ENCODE measurements around the gene EMX2. TPM values are rescaled to one million over a fixed set of nuclear protein-coding genes. Genes with fewer than 3 reads are reported as not detected.
A peak's percentile ranks its signal among the peaks of the same experiment; 100 is the strongest.

EMX2 gene
- total RNA-seq = 1 to 10 TPM in 1 of 4 donors, under 1 TPM in 3; 0.22 to 1.2 (median 0.82) TPM
- 1.00 TPM for polyA plus RNA-seq
- long read RNA-seq, donor 1, partial matches to known transcripts = 0 of 1 reads
- long read RNA-seq, donor 1, other reads (novel, unspliced or antisense) = 0 of 1 reads
- long read RNA-seq, donor 2 = 0 reads
- long read RNA-seq, donor 3 = 0 reads
- long read RNA-seq, donor 4 = 0 reads

DNA sequence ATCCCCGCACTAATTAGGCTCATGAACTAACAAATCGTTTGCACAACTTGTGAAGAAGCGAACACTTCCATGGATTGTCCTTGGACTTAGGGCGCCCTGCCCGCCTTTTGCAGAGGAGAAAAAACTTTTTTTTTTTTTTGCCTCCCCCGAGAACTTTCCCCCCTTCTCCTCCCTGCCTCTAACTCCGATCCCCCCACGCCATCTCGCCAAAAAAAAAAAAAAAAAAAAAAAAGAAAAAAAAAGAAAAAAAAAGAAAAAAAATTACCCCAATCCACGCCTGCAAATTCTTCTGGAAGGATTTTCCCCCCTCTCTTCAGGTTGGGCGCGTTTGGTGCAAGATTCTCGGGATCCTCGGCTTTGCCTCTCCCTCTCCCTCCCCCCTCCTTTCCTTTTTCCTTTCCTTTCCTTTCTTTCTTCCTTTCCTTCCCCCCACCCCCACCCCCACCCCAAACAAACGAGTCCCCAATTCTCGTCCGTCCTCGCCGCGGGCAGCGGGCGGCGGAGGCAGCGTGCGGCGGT lies at the start of gene EMX2:
TSS of gene EMX2 (plus strand) at position 41 of the 519 bp plus-strand sequence. CDS start 522 bp downstream, outside the sequence.
- Histone ChIP-seq H3K27ac (ENCODE audit: low read length) (no peak within 1 kb of the TSS), H3K27me3 (ENCODE audit: control insufficient read depth, insufficient read depth) (no peaks in the 10 kb centered on the region), H3K4me1 (ENCODE audit: control insufficient read depth, insufficient read depth, low read length) (no peaks in the 10 kb centered on the region), H3K9me3 (ENCODE audit: control insufficient read depth, low read length) (no peaks in the 10 kb centered on the region), H3K4me3 (ENCODE audit: low read length) (peak within 1 kb of the TSS; percentile 39)
- WGBS = 6% methylated on average over 26 of the region's 26 CpGs
- intact Hi-C loops (cut with DNase I) = loop anchor here in 1 of 4 donors (5.0 kb wide), 1 partner anchor 700 kb away; no protein-coding TSS in a partner anchor
- ATAC-seq (no peak), DNase-seq (no peak)

DNA sequence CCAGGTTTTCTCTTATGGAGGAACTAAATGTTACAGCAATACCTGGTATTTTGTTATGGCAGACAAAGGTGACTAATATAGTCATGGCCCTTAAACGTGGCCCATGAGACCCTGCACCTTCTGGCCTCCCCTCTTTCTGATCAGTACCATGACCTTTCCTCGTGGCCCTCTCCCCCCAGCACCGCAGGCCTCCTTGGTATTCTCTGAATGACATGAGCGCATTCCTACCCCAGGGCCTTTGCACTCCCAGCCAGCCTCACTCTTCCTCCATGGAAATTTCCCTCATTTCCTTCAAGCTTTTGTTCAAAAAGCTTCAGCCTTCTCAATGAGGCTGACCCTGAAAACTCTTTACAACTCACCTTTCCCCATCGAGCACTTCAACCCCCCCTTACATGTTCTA lies 46.5 kb upstream of the EMX2 start:
- DNase-seq (no peak), ATAC-seq (no peak)
- WGBS = 53% methylated on average over 5 of the region's 5 CpGs
- intact Hi-C loops (cut with DNase I) = loop anchor here in 3 of 4 donors (5.0 to 10.0 kb wide), 2 partner anchors 746 to 929 kb away; no protein-coding TSS in a partner anchor
- Histone ChIP-seq H3K27me3 (ENCODE audit: control insufficient read depth, insufficient read depth) (no peaks in the 10 kb centered on the region), H3K9me3 (ENCODE audit: control insufficient read depth, low read length) (no peaks in the 10 kb centered on the region), H3K4me3 (ENCODE audit: low read length) (no peak overlapping the region), H3K4me1 (ENCODE audit: control insufficient read depth, insufficient read depth, low read length) (no peaks in the 10 kb centered on the region), H3K27ac (ENCODE audit: low read length) (no peak overlapping the region)

DNA sequence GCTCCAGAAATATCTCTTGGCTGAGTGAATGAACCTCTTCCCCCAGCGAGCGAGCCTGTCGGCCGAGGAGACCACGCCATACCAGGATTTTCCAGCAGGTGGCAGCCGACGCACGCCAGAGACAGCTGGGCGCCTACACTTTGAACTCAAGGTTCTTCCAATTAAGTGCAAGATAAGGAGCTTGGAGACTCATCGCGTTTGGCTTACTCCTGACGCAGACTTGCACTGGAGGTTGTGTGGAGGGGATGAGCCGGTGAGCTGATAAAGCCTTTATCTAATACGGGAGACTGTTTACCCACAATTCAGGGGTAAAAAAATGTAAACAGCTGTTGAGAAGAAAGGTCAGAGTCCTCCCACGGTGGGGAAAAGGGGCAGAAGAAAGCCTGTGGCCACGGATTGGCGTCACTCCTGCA lies 45.9 kb upstream of the EMX2 start:
- H3K4me3 ChIP-seq (ENCODE audit: low read length) = no peak overlapping the region
- H3K27me3 ChIP-seq (ENCODE audit: control insufficient read depth, insufficient read depth) = no peaks in the 10 kb centered on the region
- H3K27ac ChIP-seq (ENCODE audit: low read length) = no peak overlapping the region
- 4% methylated on average over 17 of the region's 17 CpGs for WGBS
- intact Hi-C loops (cut with DNase I) = loop anchor here in 3 of 4 donors (5.0 to 10.0 kb wide), 2 partner anchors 746 to 928 kb away; no protein-coding TSS in a partner anchor
- ATAC-seq = peak; percentile 88 to 89
- no peaks in the 10 kb centered on the region for H3K9me3 ChIP-seq (ENCODE audit: control insufficient read depth, low read length)
- DNase-seq = peak; percentile 66 to 91 (median 89)
- H3K4me1 ChIP-seq (ENCODE audit: control insufficient read depth, insufficient read depth, low read length) = no peaks in the 10 kb centered on the region

DNA sequence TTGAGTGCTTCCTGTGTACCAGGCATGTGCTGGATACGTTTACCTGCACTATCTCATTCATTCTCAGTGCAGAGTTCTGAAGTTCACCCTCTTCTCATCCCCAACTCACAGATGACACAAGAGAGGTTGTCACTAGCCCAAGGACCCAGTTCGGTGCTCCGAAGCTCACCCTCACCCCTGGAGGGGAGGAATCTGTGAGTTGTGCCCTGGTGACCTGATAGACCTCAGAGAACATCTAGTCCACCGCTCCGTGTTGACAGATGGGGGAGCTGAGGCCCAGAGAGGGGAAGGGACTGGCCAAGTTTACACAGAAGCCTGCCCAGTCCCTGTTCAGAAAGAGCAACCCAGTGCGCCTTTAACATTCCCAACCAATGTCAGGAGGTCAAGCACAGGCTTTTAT lies 44.8 kb upstream of the EMX2 start:
- Histone ChIP-seq H3K4me3 (ENCODE audit: low read length) (no peak overlapping the region), H3K27me3 (ENCODE audit: control insufficient read depth, insufficient read depth) (no peaks in the 10 kb centered on the region), H3K4me1 (ENCODE audit: control insufficient read depth, insufficient read depth, low read length) (no peaks in the 10 kb centered on the region), H3K27ac (ENCODE audit: low read length) (no peak overlapping the region), H3K9me3 (ENCODE audit: control insufficient read depth, low read length) (no peaks in the 10 kb centered on the region)
- DNase-seq (no peak), ATAC-seq (no peak)
- WGBS = 67% methylated on average over 6 of the region's 6 CpGs
- intact Hi-C loops (cut with DNase I) = loop anchor here (2.0 to 10.0 kb wide), 3 partner anchors 743 to 927 kb away; no protein-coding TSS in a partner anchor

DNA sequence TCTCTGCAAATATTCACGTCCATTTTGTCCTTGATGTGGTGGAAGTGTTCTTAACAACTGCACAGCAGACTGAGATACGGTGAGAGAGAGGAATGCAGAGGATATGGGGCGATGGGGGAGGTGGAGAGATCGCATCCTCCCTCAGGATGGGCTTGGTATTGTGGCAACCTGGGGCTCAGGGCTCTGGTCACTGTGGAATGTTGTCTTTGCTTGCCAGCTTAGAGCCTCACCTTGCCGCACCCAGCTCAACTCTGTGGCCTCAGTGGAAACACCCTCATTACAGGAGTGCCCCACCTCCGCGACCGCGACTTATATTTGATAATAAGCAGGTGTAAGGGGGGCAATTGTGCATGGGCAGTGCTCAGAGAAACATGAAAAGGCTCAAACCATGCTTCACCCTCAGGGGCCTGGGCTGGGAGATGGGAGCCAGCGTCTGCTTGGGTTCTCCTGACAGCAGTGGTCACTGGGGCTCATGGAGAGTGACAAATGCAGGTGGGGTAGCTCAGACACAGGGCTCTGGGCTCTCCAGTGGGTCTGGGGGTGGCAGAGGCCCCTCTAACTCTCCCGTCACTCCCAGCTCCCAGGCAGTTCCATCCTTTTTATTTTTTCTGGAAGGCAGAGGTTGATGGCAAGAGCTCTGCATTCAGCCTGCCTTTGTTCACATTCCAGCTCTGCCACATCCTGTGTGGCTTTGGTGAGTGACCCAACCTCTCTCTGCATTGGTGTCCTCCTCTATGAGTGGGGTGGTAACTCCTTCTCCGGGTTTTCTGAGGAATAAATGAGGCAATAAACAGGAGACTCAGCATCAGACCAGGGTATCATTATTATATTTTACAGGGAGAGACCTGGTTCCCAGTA lies 43.1 kb upstream of the EMX2 start:
- 77% methylated on average over 12 of the region's 12 CpGs for WGBS
- Histone ChIP-seq H3K27me3 (ENCODE audit: control insufficient read depth, insufficient read depth) (no peaks in the 10 kb centered on the region), H3K9me3 (ENCODE audit: control insufficient read depth, low read length) (no peaks in the 10 kb centered on the region), H3K4me1 (ENCODE audit: control insufficient read depth, insufficient read depth, low read length) (no peaks in the 10 kb centered on the region), H3K27ac (ENCODE audit: low read length) (no peak overlapping the region), H3K4me3 (ENCODE audit: low read length) (no peak overlapping the region)
- ATAC-seq (no peak), DNase-seq (no peak)
- intact Hi-C loops (cut with DNase I) = loop anchor here (2.0 to 10.0 kb wide), 3 partner anchors 741 to 925 kb away; no protein-coding TSS in a partner anchor

DNA sequence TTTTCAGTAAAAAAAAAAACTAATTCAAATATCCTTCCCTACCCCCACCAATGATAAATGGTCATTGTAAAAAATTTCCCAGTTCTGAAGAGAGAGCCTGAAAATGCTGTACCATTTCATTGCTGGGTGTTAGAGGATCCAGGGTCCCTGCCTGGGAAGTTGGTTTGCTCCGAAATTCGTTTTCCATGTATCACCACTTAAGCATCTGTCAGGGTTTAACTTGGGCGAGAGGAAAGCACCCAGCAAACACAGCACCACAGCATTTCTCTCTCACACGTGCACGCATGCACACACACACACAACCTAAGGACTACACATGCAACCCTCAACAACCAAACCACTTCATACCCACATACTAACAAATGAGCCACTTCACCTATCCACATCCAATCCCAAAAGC lies 42.1 kb upstream of the EMX2 start:
- DNase-seq = no peak
- WGBS = 80% methylated on average over 5 of the region's 5 CpGs
- no peaks in the 10 kb centered on the region for H3K27me3 ChIP-seq (ENCODE audit: control insufficient read depth, insufficient read depth)
- H3K4me3 ChIP-seq (ENCODE audit: low read length) = no peak overlapping the region
- intact Hi-C loops (cut with DNase I) = no loop called here
- ATAC-seq = no peak
- H3K27ac ChIP-seq (ENCODE audit: low read length) = no peak overlapping the region
- H3K4me1 ChIP-seq (ENCODE audit: control insufficient read depth, insufficient read depth, low read length) = no peaks in the 10 kb centered on the region
- H3K9me3 ChIP-seq (ENCODE audit: control insufficient read depth, low read length) = no peaks in the 10 kb centered on the region

DNA sequence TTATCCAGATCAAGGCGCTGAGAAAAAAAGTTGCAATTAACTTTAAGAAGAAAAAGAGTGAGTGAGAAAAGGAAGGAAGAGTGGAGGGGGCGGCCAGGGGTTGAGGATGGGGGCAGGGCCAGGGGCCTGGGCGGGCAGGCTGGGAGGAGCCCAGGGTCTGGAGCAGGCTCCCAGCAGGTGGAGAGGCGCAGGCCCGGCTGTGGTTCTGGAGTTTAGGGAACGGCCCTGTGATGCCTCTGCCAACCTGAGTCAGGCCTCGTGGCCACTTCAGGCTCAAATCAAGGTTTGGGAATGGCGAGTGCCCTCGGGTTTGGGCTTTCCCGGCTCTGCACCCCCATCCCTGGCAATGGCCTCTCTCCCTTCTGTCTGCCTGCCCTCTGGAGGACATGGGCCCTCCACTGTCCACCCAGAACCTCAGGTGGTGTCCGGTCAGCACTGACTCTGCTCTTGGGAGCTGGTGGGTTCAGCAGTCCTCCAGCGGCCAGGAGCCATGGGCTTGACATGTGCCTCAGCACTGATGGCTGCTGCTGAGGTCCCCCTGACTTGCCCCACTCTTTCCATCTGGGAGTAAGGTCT lies 41.0 kb upstream of the EMX2 start:
- no peak for DNase-seq
- Histone ChIP-seq H3K27me3 (ENCODE audit: control insufficient read depth, insufficient read depth) (no peaks in the 10 kb centered on the region), H3K27ac (ENCODE audit: low read length) (no peak overlapping the region), H3K9me3 (ENCODE audit: control insufficient read depth, low read length) (no peaks in the 10 kb centered on the region), H3K4me1 (ENCODE audit: control insufficient read depth, insufficient read depth, low read length) (no peaks in the 10 kb centered on the region), H3K4me3 (ENCODE audit: low read length) (no peak overlapping the region)
- intact Hi-C loops (cut with DNase I) = no loop called here
- 83% methylated on average over 12 of the region's 12 CpGs for WGBS
- ATAC-seq = no peak

DNA sequence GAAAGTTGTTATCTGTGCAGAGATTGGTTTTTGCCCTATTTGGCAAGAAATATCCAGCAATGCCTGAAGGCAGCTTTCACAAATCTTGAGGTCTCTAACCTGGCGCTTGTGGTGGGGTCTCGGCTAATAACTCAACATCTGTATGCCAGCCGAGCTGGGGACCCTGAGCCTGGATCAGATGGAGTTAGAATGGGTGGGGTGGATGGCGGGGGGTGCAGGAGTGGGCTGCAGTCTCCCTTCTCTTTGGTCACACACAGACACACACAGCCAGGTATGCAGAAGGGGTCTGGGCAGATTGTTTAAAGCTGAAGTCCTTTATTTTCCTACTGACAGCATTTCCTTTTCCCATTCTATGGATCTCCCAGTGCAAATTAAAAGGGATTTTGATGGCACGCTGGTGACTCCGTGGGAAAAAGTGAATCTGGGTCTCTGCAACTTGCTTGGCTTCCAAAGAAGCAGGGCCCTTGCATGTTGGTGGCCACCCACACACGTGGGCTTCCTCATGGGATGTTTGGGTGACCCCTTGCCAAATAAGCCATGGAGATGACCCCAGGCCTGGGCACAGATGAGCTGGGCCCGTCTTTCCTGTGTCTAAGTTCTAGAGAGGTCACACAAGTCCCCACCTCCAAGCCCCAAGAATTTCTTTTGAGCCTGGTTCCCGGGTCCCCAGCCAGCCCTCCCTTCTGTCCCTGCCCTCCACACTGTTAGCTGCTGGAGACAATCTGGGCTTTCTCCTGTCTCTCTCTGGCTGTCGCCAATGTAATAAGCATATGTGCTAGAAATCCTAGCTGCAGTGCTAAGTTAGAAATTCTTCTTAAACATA lies 39.9 kb upstream of the EMX2 start:
- intact Hi-C loops (cut with DNase I) = no loop called here
- no peak overlapping the region for H3K27ac ChIP-seq (ENCODE audit: low read length)
- DNase-seq (no peak), ATAC-seq (no peak)
- WGBS = 64% methylated on average over 10 of the region's 10 CpGs
- no peaks in the 10 kb centered on the region for H3K4me1 ChIP-seq (ENCODE audit: control insufficient read depth, insufficient read depth, low read length)
- no peak overlapping the region for H3K4me3 ChIP-seq (ENCODE audit: low read length)
- H3K9me3 ChIP-seq (ENCODE audit: control insufficient read depth, low read length) = no peaks in the 10 kb centered on the region
- no peaks in the 10 kb centered on the region for H3K27me3 ChIP-seq (ENCODE audit: control insufficient read depth, insufficient read depth)

DNA sequence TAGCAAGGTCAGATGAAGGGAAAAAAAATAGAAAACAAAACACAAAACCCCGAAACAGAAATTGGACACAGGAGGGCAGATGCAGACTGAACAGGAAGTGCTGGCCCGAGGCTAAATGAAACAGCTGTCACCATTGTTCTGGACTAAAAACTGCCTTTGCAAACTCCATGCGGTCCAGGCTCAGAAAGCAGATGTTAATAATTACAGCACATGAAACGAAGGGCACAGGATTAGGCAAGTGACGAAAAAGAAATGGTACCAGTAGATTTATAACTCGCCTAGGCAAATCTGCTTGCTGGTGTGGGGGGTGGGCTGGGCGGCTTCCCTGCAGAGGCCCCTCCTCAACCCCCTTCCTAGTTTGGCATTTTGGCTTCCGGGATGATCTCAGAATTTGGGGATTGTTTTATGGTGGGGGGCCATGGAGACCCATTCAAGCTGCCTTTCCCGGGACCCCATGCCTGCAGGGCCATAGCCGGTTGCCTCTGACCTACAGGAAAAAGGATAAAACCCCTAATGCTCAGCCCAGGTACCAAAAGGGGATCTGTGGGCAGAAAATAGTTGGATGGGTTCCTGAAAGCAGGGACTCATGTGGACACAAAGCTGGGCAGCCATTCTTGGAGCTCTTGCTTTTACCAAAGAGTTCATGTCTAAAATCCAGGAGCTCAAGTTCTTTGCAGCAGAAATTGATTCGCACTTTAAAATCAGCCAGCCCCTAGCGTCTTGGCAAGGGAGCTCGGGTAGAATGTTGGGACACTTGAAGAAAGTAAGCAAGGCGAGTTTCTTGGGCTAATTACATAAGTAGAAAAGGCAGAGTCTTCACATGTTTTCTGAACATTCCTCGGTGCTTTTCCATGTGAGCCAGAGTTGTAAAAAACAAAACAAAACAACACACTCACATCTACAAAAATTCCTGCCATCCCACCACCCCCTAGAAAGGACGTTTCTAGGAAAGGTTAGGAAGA lies 39.0 kb upstream of the EMX2 start:
- no peak for DNase-seq
- H3K9me3 ChIP-seq (ENCODE audit: control insufficient read depth, low read length) = no peaks in the 10 kb centered on the region
- H3K27me3 ChIP-seq (ENCODE audit: control insufficient read depth, insufficient read depth) = no peaks in the 10 kb centered on the region
- intact Hi-C loops (cut with DNase I) = no loop called here
- no peak for ATAC-seq
- no peak overlapping the region for H3K27ac ChIP-seq (ENCODE audit: low read length)
- 51% methylated on average over 16 of the region's 16 CpGs for WGBS
- no peak overlapping the region for H3K4me3 ChIP-seq (ENCODE audit: low read length)
- H3K4me1 ChIP-seq (ENCODE audit: control insufficient read depth, insufficient read depth, low read length) = no peaks in the 10 kb centered on the region

All from right cardiac atrium (tissue), 5 donors.